NT2/D1 (cell line): Measurements from ENCODE around the gene OR56A3.

Source experiments
- DNase-seq: peaks from one replicate; pipeline ENCODE4 v3.0.0-alpha.2; 2011; ENCODE audit warnings: low read depth, low spot score
- H3K27me3 ChIP-seq: 2 replicates; pipeline ENCODE4 v1.6.0; 2011; ENCODE audit warnings: mild to moderate bottlenecking; ENCODE audit not compliant: insufficient read length, insufficient read depth
- H3K36me3 ChIP-seq: 2 replicates; pipeline ENCODE4 v1.6.1; 2011; ENCODE audit warnings: mild to moderate bottlenecking, low read length, mixed read lengths; ENCODE audit not compliant: insufficient read depth, insufficient read length
- H3K4me1 ChIP-seq: 2 replicates; pipeline ENCODE4 v1.5.1; 2011; ENCODE audit not compliant: insufficient read depth, insufficient read length
- H3K4me3 ChIP-seq: 2 replicates; pipeline ENCODE4 v1.5.1; 2011; ENCODE audit warnings: low read depth; ENCODE audit not compliant: insufficient read length
- H3K9ac ChIP-seq: 2 replicates; pipeline ENCODE4 v1.6.0; 2011; ENCODE audit warnings: low read depth; ENCODE audit not compliant: insufficient read length
- H3K9me3 ChIP-seq: 2 replicates; pipeline ENCODE4 v1.5.1; 2011; ENCODE audit warnings: mild to moderate bottlenecking, low read length; ENCODE audit not compliant: insufficient read depth
- SUZ12 ChIP-seq: IDR thresholded peaks from 2 replicates; pipeline ENCODE4 v1.6.1; 2011; ENCODE audit not compliant: insufficient read length, insufficient read depth; ENCODE audit errors: extremely low read depth
- YY1 ChIP-seq: IDR thresholded peaks from 2 replicates; pipeline ENCODE4 v1.6.1; 2011; ENCODE audit not compliant: insufficient read length, insufficient read depth
- ZNF274 ChIP-seq: IDR thresholded peaks from 2 replicates; pipeline ENCODE4 v1.6.1; 2011; ENCODE audit warnings: mild to moderate bottlenecking, low read depth, low read length

OR56A3 gene

GRCh38 chr11:5994791-5995190, 52.7 kb downstream of the OR56A3 start:
- Histone ChIP-seq H3K27me3 (no peaks in the 10 kb centered on the region), H3K36me3 (no peaks in the 10 kb centered on the region), H3K4me3 (no peak overlapping the region), H3K9ac (no peak overlapping the region), H3K4me1 (no peaks in the 10 kb centered on the region), H3K9me3 (no peaks in the 10 kb centered on the region)
- DNase-seq = no peak
- TF ChIP-seq SUZ12 (no peak), ZNF274 (no peak), YY1 (no peak)
